HG03521 (cell line): ENCODE results near the gene CCDC175.

ENCODE experiments used
- ATAC-seq: cut with Tn5 transposase; IDR thresholded peaks from one replicate; pipeline ENCODE4 v1.9.1; 2021; ENCODE audit warnings: mild to moderate bottlenecking, moderate library complexity; ENCODE audit not compliant: unreplicated experiment

CCDC175 gene

DNA sequence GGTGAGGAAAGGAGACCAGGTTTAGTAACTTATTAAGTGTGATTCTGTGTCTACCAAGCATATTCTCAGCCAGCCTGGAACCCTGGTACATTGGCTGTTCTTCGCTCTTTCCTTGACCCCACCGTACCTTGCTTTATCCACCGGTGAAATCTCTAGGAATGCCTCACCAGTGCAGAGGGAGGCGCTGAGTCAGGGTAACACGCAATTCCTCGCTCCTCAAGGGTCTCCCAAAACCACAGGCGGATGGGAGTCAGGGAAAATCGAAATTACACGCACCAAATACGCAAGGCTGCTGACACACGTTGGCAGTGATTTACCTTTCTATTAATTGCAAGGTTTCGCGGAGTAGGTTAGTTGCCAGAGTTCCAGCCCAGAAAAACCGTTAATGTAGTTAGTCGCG, 93.2 kb downstream of the CCDC175 start:
- ATAC-seq = no peak

GRCh38 chr14:59482541-59483331, 93.9 kb downstream of the CCDC175 start:
- no peak for ATAC-seq

DNA sequence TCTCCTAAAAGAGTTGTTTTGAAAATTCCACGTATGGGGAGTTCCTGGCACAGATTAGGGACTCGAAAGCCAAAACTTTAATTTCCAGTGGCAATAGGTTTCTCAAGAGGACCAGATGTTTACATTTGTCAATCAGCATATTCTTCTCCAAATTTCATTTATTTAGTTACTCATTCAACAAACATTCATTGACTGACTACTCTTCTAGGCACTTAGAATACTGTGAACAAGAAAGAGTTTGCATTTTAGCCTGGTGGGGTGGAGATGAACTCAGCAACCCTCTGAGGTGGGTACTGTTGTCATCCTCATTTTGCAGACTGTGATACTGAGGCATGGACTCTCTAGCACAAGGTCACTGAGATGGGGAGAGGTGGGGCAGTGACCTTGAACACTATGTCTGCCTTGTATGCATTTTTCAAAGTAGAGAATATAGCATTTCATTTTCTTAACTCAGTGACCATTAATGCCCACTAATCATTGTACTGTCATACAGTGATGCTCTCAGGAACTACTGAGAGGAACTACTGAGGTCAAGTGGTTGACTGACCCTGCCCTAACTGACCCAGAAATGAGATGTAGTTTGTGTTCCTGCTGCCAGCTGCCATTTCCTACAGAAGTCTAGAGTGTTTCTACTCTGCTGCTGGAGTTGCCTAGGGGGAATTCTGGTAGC, 94.6 kb downstream of the CCDC175 start:
- ATAC-seq = no peak

DNA sequence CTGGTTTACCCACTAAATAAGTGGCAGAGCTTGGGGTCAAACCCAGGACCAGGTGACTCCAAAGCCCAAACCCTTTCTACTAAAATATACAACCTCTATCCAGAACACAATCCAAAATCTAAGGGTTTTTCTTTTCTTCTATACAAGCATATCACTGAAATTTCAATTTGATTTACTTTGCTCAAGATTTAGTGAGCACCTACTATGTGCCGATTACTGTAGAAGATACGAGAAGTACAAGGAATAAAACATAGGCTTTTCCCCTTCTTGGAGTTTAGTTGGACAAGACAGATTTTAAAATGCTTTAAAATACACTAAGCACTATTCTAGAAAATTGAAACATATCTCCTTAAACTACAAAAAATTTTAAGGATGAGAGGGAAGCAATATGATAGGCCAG, 95.2 kb downstream of the CCDC175 start:
- no peak for ATAC-seq

DNA sequence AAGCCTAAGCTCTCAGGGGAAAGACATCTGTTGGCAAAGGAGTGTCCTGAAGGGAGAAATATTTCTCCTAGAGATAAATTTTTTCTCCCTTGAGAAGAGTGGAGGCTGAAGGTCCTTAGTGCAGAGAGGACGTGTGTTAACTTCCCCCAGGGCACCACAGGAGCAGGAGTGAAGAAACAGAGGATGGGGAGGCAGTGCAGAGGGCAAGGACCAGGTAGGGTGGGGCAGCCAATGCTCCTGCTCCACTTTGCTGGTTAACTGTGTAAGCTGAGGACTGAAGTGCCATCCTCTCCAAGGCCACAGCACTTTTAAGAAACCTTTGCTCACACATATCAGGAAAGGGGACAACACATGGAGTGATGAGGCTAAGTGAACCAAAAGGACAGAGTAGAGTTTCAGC, 96.4 kb downstream of the CCDC175 start:
- no peak for ATAC-seq

DNA sequence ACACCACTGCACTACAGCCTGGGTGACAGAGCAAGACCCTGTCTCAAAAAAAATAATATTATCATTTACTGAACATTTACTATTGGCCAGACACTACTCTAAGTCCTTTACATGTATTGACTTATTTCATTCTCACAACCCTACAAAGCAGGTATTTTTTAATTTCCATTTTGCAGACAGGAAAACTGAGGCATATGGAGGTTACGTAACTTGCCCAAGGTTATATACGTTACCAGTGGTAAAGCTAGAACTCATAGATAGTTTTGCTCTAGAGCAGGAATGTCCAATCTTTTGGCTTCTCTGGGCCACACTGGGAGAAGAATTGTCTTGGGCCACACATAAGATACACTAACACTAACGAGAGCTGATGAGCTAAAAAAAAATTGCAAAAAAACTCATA, 98.1 kb downstream of the CCDC175 start:
- no peak for ATAC-seq

DNA sequence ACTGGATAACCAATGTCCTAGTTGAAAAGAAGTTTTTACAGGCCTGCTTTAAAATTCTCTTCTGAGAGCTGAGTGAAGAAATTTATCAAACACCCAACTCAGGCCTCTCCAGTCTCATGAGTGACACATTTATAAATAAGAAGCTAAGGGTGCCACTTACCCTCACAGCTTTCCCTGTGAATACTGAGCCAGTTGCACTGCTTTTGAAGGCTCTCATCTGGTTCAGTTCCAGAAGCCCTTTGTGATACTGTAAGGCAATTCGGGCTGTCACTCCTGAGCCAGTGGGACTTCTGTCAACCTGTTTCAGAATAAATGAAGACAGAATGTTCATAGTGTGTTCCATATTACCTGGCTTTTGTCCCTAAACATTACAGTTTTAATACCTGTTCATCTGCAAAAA, 100.9 kb downstream of the CCDC175 start:
- ATAC-seq = no peak

DNA sequence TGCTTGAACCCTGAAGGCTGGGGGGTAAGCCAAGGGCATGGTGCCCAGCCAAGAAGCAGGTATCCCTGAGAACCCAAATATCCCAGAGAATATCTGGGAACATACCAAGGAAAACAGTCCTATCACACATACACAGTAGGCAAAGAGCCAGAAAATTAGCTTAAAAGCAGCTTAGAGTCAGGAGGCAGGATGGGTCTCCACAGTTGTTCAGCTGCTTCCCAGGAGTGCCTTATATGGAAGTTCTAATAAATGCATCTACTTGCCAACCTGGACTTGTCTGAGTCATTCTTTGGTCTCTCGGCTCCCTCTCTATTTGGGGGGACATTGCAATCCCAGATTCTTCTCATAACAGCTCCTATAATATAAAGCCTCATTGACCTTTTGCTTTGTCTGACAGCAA, 102.4 kb downstream of the CCDC175 start:
- no peak for ATAC-seq

DNA sequence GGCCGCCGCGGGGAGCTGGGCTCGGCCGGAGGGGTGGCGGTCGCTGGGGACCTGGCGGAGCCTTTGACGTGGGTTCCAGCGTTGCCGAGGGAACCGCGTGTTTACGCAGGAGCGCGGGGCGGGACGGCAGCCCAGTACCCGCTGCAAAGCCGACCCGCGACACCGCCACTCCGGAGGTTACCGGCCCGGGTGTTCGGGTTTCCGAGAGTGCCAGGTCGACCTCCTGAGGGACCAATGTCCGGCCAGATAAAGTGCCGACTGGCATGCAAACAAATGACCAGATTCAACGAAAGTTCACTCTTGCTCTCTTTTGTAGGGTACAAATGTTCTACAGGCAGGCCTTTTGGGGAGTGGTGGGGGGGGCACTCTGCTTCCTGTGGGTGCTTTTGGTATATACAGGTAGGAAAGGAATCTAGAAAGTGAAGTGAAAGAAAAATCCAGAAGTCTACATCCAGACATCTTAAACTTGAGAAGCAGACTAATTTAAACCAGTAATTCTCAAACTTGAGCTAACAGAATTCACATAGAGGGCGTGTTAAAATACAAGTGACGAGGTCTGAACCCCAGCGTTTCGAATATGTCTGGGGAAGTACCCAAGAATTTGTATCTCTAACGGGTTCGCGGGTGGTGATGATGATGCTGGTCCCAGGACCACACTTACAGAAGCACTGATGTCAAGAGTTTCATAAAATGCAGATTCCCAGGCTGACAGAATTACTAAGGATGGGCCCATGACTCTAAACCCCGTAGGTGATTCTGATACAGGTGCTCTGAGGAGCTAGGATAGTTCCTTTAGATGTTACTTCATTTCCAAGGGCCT, 111.1 kb downstream of the CCDC175 start, which contains the start of gene GPR135:
Gene GPR135, minus strand, starts transcription at position 65 of the 820 bp plus-strand sequence. CDS start 154 bp downstream, outside the sequence.
- ATAC-seq = peak; percentile 28

- peak; percentile 72 for ATAC-seq
Observed at GRCh38 chr14:59464486-59465315, 111.9 kb downstream of the CCDC175 start.

DNA sequence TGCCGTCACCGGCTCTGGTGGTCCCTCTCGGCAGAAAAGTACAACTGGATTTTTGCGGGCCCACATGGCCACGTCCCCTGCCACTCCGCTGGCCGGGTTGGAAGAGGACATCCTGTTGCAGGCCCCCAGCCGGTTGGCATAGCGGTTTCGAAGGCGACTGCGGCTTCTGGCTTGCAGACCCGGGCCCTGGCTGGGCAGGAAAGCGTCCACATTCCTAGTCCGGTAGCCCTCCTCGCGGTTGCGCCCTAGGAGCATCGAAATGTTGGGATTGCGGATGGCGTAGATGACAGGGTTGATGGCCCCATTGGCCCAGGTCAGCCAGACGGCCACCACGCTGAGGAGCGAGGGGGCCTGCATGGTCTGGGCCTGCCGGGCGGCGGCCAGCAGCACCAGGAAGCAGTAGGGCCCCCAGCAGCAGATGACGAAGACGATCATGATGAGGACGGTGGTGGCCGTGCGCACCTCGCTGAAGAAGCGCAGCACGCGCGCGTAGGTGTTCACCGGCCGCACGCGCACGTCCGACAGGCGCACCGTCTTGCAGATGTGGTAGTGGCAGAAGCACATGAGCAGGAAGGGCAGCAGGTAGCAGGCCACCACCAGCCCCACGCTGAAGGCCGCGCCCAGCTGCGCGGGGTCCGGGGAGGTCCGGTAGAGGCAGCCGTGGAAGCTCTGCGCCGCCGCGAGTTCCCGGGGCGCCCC, 112.7 kb downstream of the CCDC175 start:
- ATAC-seq = peak; percentile 15

GRCh38 chr14:59461891-59462290, 114.7 kb downstream of the CCDC175 start:
- ATAC-seq = no peak

DNA sequence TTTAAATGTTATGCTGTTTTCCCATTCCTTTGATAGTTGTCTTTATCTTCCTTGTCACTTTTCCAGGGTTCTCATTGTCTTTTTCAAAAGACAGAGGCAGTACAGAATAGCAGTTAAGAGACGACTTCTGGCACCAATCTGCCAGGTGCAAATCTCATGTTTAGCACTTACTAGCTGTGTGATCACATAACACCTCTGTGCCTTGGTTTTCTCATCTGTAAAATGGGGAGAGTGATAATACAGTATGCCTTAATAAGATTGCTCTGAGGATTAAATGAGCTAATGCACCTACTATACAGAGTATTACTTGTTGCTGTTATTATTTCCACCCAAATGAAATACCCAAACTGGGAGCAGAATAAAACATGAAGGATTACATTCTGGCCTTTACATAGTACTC, 116.2 kb downstream of the CCDC175 start:
- ATAC-seq = no peak

DNA sequence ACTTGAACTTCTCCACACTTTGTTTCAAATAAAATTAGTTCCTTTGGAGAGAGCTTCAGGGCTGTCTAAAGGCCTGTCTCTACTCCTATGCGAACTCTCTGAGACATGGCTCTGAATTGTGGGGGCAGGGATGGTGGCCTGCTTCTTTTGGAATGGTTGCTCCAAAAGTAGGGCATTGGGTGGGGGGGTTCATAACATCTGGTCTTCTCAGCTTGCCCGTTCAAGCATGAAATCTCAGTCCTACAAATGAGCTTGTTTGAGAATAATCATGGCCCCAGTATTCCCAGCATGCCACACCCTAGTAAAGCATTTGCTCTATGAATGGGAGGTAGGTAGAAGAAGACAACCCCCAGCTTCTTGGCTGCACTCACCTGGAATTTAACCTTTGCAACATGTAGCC, 118.1 kb downstream of the CCDC175 start:
- no peak for ATAC-seq

DNA sequence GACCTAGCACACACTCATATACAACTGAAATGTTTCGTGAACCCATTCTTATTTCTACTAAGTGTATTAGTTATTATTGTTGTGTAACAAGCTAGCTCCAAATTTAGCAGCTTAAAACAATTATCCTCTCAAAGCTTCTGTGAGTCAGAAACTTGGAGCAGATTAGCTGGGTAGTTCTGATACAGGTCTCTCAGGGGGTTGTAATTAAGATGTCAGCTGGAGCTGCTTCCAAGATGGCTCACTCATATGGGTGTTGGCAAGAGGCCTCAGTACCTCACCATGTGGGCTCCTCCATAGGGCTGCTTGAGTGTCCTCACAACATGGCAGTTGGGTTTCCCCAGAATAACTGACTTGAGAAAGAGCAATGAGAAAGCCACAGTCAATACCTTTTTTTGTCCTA, 121.2 kb downstream of the CCDC175 start:
- no peak for ATAC-seq
